A549 (cell line): Measurements from ENCODE around the gene BCL2. TPM values are rescaled to one million over a fixed set of nuclear protein-coding genes. Genes with fewer than 3 reads are reported as not detected.

Experiments
- ATAC-seq, 2 experiments: fragments of 200-7000 bp in 1 of 2; fragments of >200 bp in 1 of 2; cut with Nextera tagmentation in 1 of 2; cut with Tn5 transposase in 1 of 2; 3 replicates each; pipeline versions ENCODE4 v1.8.0 to v1.9.1; 2018 to 2020; ENCODE audit warnings: mild to moderate bottlenecking in 1 of 2, moderate library complexity in 1 of 2
- CTCF ChIA-PET: fragments of 300-600 bp; sonication (Branson Sonifier 250); formaldehyde crosslinking; extraction: SDS; loops from one replicate; lab custom pipeline; 2021; ENCODE audit warnings: antibody characterized with exemption, inconsistent platforms; lab: Yijun Ruan, JAX
- POLR2A ChIA-PET: fragments of 350-600 bp; formaldehyde crosslinking; extraction: SDS; loops from one replicate; lab custom pipeline; 2021; ENCODE audit warnings: antibody characterized with exemption, inconsistent platforms; lab: Yijun Ruan, JAX
- DNase-seq, 2 experiments: peaks; one replicate each; pipeline versions ENCODE4 v3.0.0 to v3.0.0-alpha.2; 2011 to 2016; ENCODE audit warnings: low read depth in 1 of 2, low spot score in 1 of 2
- FAIRE-seq: peaks from 2 replicates; lab custom pipeline; 2011; peaks lifted over from hg19 to GRCh38; lab: Jason Lieb, UNC
- H3K27ac ChIP-seq, 2 experiments: fragments of >200 bp; sonication (Bioruptor Twin); formaldehyde crosslinking; 3 replicates each; pipeline ENCODE4 v1.5.1; 2016 to 2017
- H3K4me1 ChIP-seq: fragments of >200 bp; sonication (Bioruptor Twin); formaldehyde crosslinking; 3 replicates; pipeline ENCODE4 v1.6.1; 2016
- H3K4me2 ChIP-seq: fragments of >200 bp; sonication (Bioruptor Twin); formaldehyde crosslinking; 3 replicates; pipeline ENCODE4 v1.6.1; 2016
- H3K4me3 ChIP-seq: fragments of >200 bp; sonication (Bioruptor Twin); formaldehyde crosslinking; 3 replicates; pipeline ENCODE4 v1.5.1; 2016
- H3K9me3 ChIP-seq: fragments of >200 bp; sonication (Bioruptor Twin); formaldehyde crosslinking; 3 replicates; pipeline ENCODE4 v1.6.1; 2016
- BHLHE40 ChIP-seq: IDR thresholded peaks from 2 replicates; pipeline ENCODE4 v1.6.1; 2012; ENCODE audit warnings: low read depth, low read length, inconsistent platforms
- CBX8 ChIP-seq: fragments of 200-600 bp; sonication (generic); IDR thresholded peaks from 2 replicates; pipeline ENCODE4 v1.6.1; 2016
- CHD2 ChIP-seq: fragments of 150-350 bp; IDR thresholded peaks from 2 replicates; pipeline ENCODE4 v1.6.1; 2014; ENCODE audit warnings: low read length; ENCODE audit not compliant: partially characterized antibody
- CHD4 ChIP-seq: fragments of 200-600 bp; sonication (generic); IDR thresholded peaks from 2 replicates; pipeline ENCODE4 v1.6.1; 2016; ENCODE audit warnings: antibody characterized with exemption, mild to moderate bottlenecking, borderline replicate concordance
- EHF ChIP-seq: fragments of 250-450 bp; sonication (Bioruptor Pico); IDR thresholded peaks from 2 replicates; pipeline ENCODE4 v1.5.0; 2020; ENCODE audit warnings: mild to moderate bottlenecking
- EP300 ChIP-seq, 2 experiments: fragments of >200 bp; sonication (Bioruptor Twin); formaldehyde crosslinking; IDR thresholded peaks; 2 replicates in 1 of 2; 3 replicates in 1 of 2; pipeline ENCODE4 v1.6.1; 2016 to 2017
- FOSL2 ChIP-seq, 2 experiments: fragments of 450-650 bp in 1 of 2; fragments of >200 bp in 1 of 2; sonication (Bioruptor Twin) in 1 of 2; formaldehyde crosslinking; IDR thresholded peaks; 2 replicates each; pipeline versions ENCODE4 v1.5.0 to v1.6.1; 2016 to 2020; ENCODE audit warnings: mild to moderate bottlenecking in 1 of 2, moderate library complexity in 1 of 2
- GATA3 ChIP-seq: IDR thresholded peaks from 2 replicates; pipeline ENCODE4 v1.6.1; 2012; ENCODE audit warnings: borderline replicate concordance
- HEYL ChIP-seq: fragments of 250-450 bp; sonication (Bioruptor Pico); IDR thresholded peaks from 2 replicates; pipeline ENCODE4 v1.8.0; 2021; ENCODE audit warnings: mild to moderate bottlenecking, moderate library complexity
- HOXA7 ChIP-seq: fragments of 250-450 bp; sonication (Bioruptor Pico); IDR thresholded peaks from 2 replicates; pipeline ENCODE4 v1.5.0; 2020; ENCODE audit warnings: mild to moderate bottlenecking, moderate library complexity
- HOXB5 ChIP-seq: fragments of 250-450 bp; sonication (Bioruptor Pico); IDR thresholded peaks from 2 replicates; pipeline ENCODE4 v1.5.0; 2020; ENCODE audit warnings: mild to moderate bottlenecking, moderate library complexity
- JUN ChIP-seq, 2 experiments: fragments of >200 bp; sonication (Bioruptor Twin); formaldehyde crosslinking; IDR thresholded peaks; 2 replicates in 1 of 2; 3 replicates in 1 of 2; pipeline ENCODE4 v1.6.1; 2016 to 2017
- KDM1A ChIP-seq: fragments of 200-600 bp; sonication (generic); IDR thresholded peaks from 2 replicates; pipeline ENCODE4 v1.6.1; 2016; ENCODE audit warnings: low read depth, mild to moderate bottlenecking
- KDM5A ChIP-seq: fragments of 200-600 bp; sonication (generic); IDR thresholded peaks from 2 replicates; pipeline ENCODE4 v1.6.1; 2016; ENCODE audit warnings: antibody characterized with exemption, mild to moderate bottlenecking
- MAFK ChIP-seq: fragments of 450-650 bp; IDR thresholded peaks from 2 replicates; pipeline ENCODE4 v1.6.1; 2014; ENCODE audit not compliant: partially characterized antibody
- MYC ChIP-seq: IDR thresholded peaks from 2 replicates; pipeline ENCODE4 v1.6.1; 2012; ENCODE audit warnings: mild to moderate bottlenecking, inconsistent platforms, low read length, improper control_type of control experiment, borderline replicate concordance
- NPAS2 ChIP-seq: fragments of 250-450 bp; sonication (Bioruptor Pico); IDR thresholded peaks from 2 replicates; pipeline ENCODE4 v1.8.0; 2022; ENCODE audit warnings: mild to moderate bottlenecking, moderate library complexity, borderline replicate concordance
- NR3C1 ChIP-seq: fragments of >200 bp; sonication (Bioruptor Twin); formaldehyde crosslinking; IDR thresholded peaks from 3 replicates; pipeline ENCODE4 v1.6.1; 2017
- PHF8 ChIP-seq: fragments of 200-600 bp; sonication (generic); IDR thresholded peaks from 2 replicates; pipeline ENCODE4 v1.6.1; 2016; ENCODE audit warnings: low read depth, mild to moderate bottlenecking, antibody characterized with exemption, moderate library complexity, borderline replicate concordance
- RAD21 ChIP-seq, 2 experiments: fragments of >200 bp in 1 of 2; sonication (Bioruptor Twin) in 1 of 2; formaldehyde crosslinking in 1 of 2; IDR thresholded peaks in 1 of 2; conservative IDR thresholded peaks in 1 of 2; 2 replicates in 1 of 2; 3 replicates in 1 of 2; pipeline ENCODE4 v1.6.1; 2012 to 2018; ENCODE audit warnings: inconsistent platforms in 1 of 2
- RCOR1 ChIP-seq: fragments of 150-350 bp; IDR thresholded peaks from 2 replicates; pipeline ENCODE4 v1.6.1; 2014; ENCODE audit warnings: antibody characterized with exemption, low read length, low read depth
- SREBF2 ChIP-seq: fragments of 450-650 bp; IDR thresholded peaks from 2 replicates; pipeline ENCODE4 v1.6.1; 2014; ENCODE audit warnings: mild to moderate bottlenecking, moderate library complexity
- TFCP2L1 ChIP-seq: fragments of 250-450 bp; sonication (Bioruptor Pico); IDR thresholded peaks from 2 replicates; pipeline ENCODE4 v1.5.0; 2021; ENCODE audit warnings: mild to moderate bottlenecking
- ZSCAN20 ChIP-seq: fragments of 250-450 bp; sonication (Bioruptor Pico); IDR thresholded peaks from 2 replicates; pipeline ENCODE4 v1.8.0; 2022; ENCODE audit warnings: mild to moderate bottlenecking, moderate library complexity
- WGBS: methylation state at CpG from one replicate; pipeline ENCODE4 v1.1.6; 2017; ENCODE audit errors: missing lambda C conversion rate; 5-methylcytosine and 5-hydroxymethylcytosine counted together
- polyA plus RNA-seq, 4 experiments: library from polyadenylated mRNA; depleted of rRNA in 3 of 4; stranded (reverse); fragments of >200 nt; fragmentation: RNase III in 1 of 4; extraction: RNeasy Plus Mini Kit Qiagen cat#74134 plus additional on column Dnase treatment in 1 of 4; gene quantifications; 2 replicates in 3 of 4; 3 replicates in 1 of 4; pipeline ENCODE4 v1.2.3, GENCODE V29; 2011 to 2017
- TF ChIP-seq, protein P1 (sequence below): fragments of 150-350 bp; IDR thresholded peaks from 2 replicates; pipeline ENCODE4 v1.6.1; 2014; ENCODE audit warnings: low read depth, mild to moderate bottlenecking, low read length
- TF ChIP-seq, protein P2 (sequence below): fragments of 250-450 bp; sonication (Bioruptor Pico); IDR thresholded peaks from 2 replicates; pipeline ENCODE4 v1.5.0; 2021; ENCODE audit warnings: mild to moderate bottlenecking, moderate library complexity, borderline replicate concordance
- TF ChIP-seq, protein P3 (sequence below): IDR thresholded peaks from 2 replicates; pipeline ENCODE4 v1.6.1; 2012
- TF ChIP-seq, protein P4 (sequence below): IDR thresholded peaks from 2 replicates; pipeline ENCODE4 v1.6.1; 2012
- TF ChIP-seq, protein P5 (sequence below): fragments of 250-450 bp; sonication (Bioruptor Pico); IDR thresholded peaks from 2 replicates; pipeline ENCODE4 v1.5.0; 2020; ENCODE audit warnings: low read depth, mild to moderate bottlenecking, moderate library complexity
- TF ChIP-seq, protein P6 (sequence below): fragments of 450-650 bp; IDR thresholded peaks from 2 replicates; pipeline ENCODE4 v1.6.1; 2014; ENCODE audit warnings: antibody characterized with exemption

The BCL2 gene
- polyA plus RNA-seq, 2 of the 4 experiments (the other 2 are of a cell fraction), result 0.50 to 0.61 TPM

DNA sequence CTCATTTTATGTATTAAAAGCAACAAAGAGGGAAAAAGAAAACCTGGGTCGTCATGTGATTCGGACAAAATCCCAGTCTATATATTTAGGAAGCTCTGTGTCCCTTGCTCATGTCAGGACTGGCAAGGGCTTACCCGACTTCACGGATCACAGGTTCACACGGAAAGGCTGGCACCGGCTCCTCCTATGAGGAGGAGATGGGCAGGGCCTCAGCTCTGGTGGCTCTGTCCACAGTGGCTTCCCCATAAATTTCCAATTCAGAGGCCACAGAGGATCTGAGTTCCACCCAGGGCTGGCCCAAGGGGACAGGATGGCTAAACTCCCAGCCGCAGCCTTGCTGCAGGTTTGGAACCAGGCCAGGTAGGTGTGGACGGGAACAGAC, 186.8 kb downstream of the BCL2 start:
- Histone ChIP-seq H3K4me2 (no peak overlapping the region), H3K4me1 (no peaks in the 10 kb centered on the region), H3K9me3 (no peaks in the 10 kb centered on the region), H3K4me3 (no peak overlapping the region)
- DNase-seq (no peak), FAIRE-seq (no peak)
- CTCF ChIA-PET, result interaction anchor here (0.7 to 5.0 kb wide), 6 partner anchors 11 to 307 kb away, joined by 3 to 26 read pairs (median 5); no protein-coding TSS in a partner anchor
- POLR2A ChIA-PET, result no interaction called here
- TF ChIP-seq, protein P1, sequence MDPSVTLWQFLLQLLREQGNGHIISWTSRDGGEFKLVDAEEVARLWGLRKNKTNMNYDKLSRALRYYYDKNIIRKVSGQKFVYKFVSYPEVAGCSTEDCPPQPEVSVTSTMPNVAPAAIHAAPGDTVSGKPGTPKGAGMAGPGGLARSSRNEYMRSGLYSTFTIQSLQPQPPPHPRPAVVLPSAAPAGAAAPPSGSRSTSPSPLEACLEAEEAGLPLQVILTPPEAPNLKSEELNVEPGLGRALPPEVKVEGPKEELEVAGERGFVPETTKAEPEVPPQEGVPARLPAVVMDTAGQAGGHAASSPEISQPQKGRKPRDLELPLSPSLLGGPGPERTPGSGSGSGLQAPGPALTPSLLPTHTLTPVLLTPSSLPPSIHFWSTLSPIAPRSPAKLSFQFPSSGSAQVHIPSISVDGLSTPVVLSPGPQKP, result no peak
- TF ChIP-seq CBX8 (no peak), MYC (no peak), JUN (IDR thresholded peaks at IDR 0.05) (no peak), PHF8 (no peak), EHF (no peak), HEYL (CRISPR knock-in tag) (no peak), KDM1A (no peak), RCOR1 (no peak), EP300 (IDR thresholded peaks at IDR 0.05) (no peak), MAFK (no peak), KDM5A (no peak), SREBF2 (no peak), NPAS2 (no peak)
- TF ChIP-seq, protein P2, sequence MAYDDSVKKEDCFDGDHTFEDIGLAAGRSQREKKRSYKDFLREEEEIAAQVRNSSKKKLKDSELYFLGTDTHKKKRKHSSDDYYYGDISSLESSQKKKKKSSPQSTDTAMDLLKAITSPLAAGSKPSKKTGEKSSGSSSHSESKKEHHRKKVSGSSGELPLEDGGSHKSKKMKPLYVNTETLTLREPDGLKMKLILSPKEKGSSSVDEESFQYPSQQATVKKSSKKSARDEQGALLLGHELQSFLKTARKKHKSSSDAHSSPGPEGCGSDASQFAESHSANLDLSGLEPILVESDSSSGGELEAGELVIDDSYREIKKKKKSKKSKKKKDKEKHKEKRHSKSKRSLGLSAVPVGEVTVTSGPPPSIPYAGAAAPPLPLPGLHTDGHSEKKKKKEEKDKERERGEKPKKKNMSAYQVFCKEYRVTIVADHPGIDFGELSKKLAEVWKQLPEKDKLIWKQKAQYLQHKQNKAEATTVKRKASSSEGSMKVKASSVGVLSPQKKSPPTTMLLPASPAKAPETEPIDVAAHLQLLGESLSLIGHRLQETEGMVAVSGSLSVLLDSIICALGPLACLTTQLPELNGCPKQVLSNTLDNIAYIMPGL (CRISPR knock-in tag), result no peak
- TF ChIP-seq, protein P3, sequence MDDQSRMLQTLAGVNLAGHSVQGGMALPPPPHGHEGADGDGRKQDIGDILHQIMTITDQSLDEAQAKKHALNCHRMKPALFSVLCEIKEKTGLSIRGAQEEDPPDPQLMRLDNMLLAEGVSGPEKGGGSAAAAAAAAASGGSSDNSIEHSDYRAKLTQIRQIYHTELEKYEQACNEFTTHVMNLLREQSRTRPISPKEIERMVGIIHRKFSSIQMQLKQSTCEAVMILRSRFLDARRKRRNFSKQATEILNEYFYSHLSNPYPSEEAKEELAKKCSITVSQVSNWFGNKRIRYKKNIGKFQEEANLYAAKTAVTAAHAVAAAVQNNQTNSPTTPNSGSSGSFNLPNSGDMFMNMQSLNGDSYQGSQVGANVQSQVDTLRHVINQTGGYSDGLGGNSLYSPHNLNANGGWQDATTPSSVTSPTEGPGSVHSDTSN, result no peak
- TF ChIP-seq, protein P4, sequence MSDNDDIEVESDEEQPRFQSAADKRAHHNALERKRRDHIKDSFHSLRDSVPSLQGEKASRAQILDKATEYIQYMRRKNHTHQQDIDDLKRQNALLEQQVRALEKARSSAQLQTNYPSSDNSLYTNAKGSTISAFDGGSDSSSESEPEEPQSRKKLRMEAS, result no peak
- TF ChIP-seq, protein P5, sequence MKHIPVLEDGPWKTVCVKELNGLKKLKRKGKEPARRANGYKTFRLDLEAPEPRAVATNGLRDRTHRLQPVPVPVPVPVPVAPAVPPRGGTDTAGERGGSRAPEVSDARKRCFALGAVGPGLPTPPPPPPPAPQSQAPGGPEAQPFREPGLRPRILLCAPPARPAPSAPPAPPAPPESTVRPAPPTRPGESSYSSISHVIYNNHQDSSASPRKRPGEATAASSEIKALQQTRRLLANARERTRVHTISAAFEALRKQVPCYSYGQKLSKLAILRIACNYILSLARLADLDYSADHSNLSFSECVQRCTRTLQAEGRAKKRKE (CRISPR knock-in tag), result no peak
- TF ChIP-seq, all 56 proteins: peak for 0
- no peak overlapping the region for H3K27ac ChIP-seq
- no peak for ATAC-seq
- WGBS, result 37% methylated on average over 6 of the region's 8 CpGs

DNA sequence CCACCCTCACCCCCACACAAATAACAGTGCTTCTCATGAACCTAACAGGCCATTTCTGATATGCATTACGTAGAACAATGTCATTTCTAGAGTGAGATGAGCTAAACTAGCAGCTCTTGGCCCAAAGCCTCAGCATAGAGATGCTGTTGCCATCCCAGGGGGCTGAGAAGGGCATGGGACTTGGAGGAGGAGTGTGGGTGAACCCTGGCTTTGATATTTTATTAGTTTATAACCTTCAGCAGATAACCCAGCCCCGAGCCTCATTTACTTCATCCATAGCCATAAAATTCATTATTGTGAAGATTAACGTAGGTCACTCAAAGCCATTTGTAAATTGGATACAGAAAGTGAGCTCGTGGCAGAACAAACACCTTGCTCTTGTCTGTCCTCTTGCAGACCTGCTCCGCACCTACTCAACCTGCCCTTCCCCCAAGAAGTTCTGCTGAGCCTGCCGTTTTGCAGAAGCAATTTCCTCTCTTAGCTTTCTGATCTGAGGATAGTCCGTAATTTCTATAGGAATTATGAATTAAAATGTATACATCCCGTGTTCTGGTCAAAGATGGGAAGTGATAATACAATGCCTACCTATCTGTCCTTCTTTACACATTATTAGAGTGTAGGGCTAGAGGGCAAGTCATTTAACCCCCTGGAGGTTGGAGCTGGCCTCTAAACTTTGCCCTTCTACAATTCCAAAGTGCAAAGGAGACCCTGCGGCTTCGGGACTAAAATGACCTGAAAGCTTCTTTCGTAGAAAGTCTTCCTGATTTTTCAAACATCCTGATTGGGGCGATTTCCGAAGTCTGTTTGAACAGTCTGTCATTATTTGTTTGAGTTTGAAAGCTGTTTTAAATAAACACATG, 187.4 kb downstream of the BCL2 start:
- 40% methylated on average over 13 of the region's 13 CpGs for WGBS
- ChIA-PET POLR2A (no interaction called here), CTCF (interaction anchor here (0.7 to 5.0 kb wide), 14 partner anchors 9 to 308 kb away, joined by 3 to 26 read pairs (median 4); no protein-coding TSS in a partner anchor)
- H3K4me3 ChIP-seq, result no peak overlapping the region
- TF ChIP-seq CHD4 (no peak), NR3C1 (no peak), CHD2 (no peak), FOSL2 (IDR thresholded peaks at IDR 0.05) (no peak), FOSL2 (CRISPR knock-in tag; IDR thresholded peaks at IDR 0.05) (no peak), MYC (no peak), BHLHE40 (no peak), RAD21 (conservative IDR thresholded peaks at IDR 0.05 in 1 of 2, IDR thresholded peaks at IDR 0.05 in 1 of 2) (no peak), KDM1A (no peak), GATA3 (no peak), TFCP2L1 (CRISPR knock-in tag) (no peak), HOXB5 (CRISPR knock-in tag) (no peak), ZSCAN20 (no peak), EP300 (IDR thresholded peaks at IDR 0.05) (no peak), HOXA7 (CRISPR knock-in tag) (no peak)
- TF ChIP-seq, protein P6, sequence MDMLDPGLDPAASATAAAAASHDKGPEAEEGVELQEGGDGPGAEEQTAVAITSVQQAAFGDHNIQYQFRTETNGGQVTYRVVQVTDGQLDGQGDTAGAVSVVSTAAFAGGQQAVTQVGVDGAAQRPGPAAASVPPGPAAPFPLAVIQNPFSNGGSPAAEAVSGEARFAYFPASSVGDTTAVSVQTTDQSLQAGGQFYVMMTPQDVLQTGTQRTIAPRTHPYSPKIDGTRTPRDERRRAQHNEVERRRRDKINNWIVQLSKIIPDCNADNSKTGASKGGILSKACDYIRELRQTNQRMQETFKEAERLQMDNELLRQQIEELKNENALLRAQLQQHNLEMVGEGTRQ, result no peak
- TF ChIP-seq, protein P3, result no peak
- TF ChIP-seq, all 56 proteins: peak for 0
- DNase-seq, result no peak
- no peak for ATAC-seq
- no peaks in the 10 kb centered on the region for H3K4me1 ChIP-seq
- H3K4me2 ChIP-seq, result no peak overlapping the region
- no peak overlapping the region for H3K27ac ChIP-seq
- no peak for FAIRE-seq
- no peaks in the 10 kb centered on the region for H3K9me3 ChIP-seq
